GM18858 (cell line): ENCODE data around the gene ZNF418.

Experiments
- ATAC-seq: cut with Tn5 transposase; IDR thresholded peaks from one replicate; pipeline ENCODE4 v1.9.1; 2021; ENCODE audit not compliant: unreplicated experiment

ZNF418 gene

DNA sequence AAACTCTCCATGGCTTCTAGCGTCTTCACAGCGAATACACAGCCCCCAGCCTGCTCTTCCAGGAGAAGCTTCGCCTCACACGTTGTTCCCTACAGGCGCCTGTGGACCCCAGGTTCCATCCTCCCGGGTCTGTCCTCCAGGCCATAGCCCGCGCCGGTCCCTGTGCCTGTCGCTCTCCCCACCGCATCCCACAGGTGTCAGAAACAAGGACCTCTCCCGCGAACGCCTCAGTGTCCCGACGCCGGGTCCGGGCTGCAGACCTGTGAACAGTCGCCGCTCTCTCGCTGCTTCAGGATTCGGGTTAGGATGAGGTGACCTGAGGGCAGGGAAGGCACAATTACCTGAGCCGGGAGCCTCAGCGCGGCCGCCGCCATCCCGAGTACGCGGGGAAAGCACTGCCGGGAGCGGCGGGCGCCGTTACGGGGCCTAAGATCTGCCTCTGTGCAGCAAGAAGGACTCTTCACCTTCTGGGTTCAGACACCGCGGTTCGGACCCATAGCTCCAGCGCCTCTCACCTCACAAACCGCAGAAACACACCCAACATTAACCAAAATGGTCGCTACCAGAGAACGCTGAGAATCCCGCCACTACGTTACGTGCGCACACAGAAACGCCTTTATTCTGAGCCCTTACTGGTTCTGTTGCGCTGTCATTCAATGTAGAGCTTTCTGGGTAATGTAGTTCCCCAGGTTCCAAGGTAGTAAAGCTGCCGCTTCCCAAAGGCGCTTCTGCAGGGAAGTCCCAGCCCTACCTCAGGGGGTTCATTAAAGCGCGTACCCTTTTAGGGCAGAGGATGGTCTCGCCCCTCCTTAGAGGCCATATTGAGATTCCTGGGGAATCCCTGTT lies at the start of gene ZNF418:
Gene ZNF418 (minus strand): TSS at position 583 of the 846 bp plus-strand sequence. CDS start 1,580 bp downstream, outside the sequence.
- no peak for ATAC-seq

DNA sequence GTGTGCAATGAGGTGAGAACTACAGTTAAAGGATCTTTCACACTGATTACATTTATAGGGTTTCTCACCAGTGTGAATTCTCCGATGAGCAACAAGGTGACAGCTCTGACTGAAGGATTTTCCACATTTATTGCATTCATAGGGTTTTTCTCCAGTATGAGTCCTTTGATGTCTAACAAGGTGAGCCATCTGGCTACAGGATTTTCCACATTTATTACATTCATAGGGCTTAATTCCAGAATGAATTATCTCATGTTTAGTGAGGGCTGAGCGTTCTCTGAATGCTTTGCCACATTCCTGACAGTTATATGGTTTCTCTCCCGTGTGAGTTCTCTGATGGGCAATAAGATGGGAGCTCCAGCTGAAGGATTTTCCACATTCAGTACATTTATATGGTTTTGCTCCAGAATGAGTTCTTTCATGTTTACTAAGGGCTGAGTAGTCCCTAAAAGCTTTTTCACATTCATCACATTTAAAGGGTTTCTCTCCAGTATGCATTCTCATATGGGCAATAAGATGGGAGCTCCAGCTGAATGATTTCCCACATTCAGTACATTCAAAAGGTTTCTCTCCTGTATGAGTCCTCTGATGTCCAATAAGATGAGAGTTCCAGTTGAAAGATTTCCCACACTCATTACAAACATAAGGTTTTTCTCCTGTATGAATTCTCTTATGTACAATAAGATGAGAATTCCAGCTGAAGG lies 43.5 kb upstream of the ZNF418 start:
- ATAC-seq, result no peak

DNA sequence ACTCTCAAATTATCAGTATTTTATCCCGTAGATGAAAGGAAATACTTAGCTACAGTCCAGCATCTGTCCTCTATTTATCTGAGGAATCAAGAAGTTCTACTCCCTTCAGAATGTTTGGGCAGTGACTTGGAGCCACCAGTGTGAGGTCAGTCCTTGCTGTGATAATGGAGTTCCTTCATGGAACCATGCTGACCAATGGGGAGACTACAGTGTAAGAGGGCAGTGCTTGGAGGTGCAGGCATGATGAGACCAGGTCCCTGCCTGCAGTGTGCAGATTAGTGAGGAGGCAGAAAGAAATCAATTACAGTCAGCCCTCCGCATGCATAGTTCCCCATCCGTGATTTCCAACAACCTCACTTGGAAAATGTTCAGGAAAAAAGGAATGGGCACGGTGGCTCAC lies 39.2 kb upstream of the ZNF418 start, which contains the start of gene C19orf18:
Gene C19orf18 (minus strand): TSS at position 101 of the 400 bp plus-strand sequence. CDS start 102 bp downstream, outside the sequence.
- ATAC-seq, result no peak

DNA sequence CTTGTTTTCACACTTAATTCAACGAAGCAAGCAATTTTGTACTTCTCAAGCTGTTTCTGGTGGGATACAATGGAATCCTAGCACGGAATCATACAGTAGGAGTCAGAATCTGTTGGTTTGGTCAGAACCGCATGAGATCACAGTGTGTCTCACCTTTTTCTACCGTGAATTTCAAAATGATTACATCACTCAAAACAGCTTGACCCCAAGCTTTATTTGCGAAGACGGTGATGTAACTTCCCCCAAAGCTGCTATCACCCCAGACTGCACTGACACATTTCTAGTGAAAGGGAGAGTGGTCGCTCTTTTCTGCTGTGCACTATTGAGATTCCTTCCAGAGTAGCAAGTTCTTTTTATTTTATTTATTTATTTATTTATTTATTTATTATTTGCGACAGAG lies 29.6 kb upstream of the ZNF418 start:
- ATAC-seq, result no peak

DNA sequence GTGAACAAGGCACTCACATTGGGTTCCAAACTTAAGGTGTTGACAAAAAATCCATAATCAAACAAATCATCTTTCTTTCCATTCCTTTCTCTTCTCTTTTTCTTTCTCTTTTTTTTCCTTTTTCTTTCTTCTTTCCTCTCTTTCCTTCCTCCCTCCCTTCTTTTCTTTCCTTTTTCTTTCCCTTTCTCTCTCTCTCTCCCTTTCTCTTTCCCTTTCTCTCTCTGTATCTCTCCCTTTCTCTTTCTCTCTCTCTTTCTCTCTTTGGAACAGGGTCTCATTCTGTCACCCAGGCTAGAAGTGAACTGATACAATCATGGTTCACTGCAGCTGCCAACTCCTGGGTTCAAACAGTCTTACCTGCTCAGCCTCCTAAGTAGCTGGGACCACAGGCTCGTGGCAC lies 26.6 kb upstream of the ZNF418 start:
- no peak for ATAC-seq

DNA sequence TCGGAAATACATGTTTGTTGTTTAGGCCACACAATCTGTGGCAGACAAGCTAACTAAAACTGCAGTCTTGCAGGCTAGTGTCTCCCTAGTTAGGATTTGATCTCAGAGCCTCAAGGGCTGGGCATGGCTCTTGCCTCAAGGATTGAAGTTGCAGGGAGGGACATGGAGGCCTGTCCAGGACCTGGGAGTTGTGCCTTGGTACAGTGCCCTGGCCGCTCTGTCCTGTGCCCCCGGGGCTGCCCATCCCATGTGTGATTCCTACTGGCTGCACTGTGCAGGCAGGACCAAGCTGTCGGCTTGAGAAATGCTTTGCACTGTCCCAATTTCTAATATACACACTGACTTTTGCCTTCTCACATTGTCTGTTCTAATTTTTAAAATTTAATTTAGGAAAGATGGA lies 19.8 kb upstream of the ZNF418 start:
- ATAC-seq, result no peak

DNA sequence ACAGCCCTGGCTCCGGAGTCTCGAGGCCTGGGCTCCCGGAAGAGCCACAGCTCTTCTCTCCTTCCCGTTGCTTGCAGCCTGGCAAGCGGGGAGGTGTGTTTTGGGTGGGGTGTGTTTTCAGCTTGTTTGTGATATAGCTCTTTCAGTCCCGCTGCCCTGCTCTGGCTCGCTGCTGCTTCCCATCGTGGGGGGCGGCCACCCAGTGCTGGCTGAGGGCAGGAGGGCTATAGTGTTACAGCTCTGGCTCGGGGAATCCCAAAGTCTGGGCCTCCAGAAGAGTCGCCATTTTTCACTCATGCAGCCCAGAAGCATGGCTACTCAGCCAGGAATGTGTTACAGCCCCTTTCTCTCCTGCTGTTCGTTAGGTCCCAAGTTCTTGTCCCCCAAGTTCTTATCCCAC lies 14.5 kb upstream of the ZNF418 start:
- ATAC-seq, result no peak

DNA sequence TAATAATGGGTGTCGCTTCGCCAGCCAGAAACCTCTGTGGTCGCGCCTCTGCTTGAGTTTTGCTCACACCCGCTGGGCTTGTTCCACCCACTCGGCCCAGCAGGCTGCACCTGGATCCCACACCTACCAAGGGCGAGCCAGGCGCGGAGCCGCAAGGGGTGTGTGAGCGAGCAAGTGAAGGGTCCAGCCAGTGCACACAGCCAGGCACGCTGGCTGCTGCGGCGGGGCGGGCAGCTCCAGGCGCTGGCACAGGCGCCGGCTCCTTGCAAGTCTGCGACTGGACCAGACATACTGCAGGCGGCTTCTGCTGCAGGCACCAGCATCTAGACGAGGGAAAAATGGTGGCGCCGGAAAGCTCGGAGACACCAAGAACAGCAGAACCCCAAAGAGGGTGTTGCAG lies 14.1 kb upstream of the ZNF418 start:
- ATAC-seq, result no peak

DNA sequence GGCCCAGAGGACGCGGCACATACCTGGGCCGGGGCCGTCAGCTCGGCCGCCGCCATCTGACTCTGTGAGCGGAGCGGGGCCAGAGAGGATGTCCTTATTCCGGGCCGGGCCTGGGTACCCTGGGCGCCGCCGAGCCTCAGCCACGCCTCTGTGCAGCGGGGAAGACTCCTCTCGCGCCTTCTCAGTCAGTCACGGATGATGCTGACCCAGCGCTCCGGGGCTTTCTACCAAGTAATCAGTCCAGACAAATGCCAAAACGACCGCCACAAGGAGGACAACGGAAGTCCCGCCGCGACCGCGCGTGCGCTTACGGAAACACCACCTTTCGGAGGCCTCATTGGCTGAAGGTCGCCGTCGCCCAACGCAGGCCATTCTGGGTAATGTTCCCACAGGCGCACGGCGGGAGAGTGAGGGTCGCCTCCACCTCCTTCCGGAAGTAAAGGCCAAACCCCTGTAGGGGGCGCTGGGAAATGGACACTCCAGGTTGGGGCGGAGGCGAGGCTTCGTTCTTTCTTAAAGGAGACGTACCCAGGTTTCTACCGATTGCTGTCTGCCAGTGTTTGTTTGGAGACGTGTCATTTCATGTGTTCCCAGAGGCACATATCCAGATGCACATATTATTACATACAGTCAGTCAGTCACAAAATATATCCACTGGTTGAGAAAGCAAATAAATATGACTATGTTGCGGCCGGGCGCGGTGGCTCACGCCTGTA lies 12.4 kb upstream of the ZNF418 start, which contains the start of gene ZNF256:
Gene ZNF256 (minus strand): TSS at position 288 of the 716 bp plus-strand sequence. CDS start 232 bp downstream, at position 56.
- ATAC-seq, result peak; percentile 67

DNA sequence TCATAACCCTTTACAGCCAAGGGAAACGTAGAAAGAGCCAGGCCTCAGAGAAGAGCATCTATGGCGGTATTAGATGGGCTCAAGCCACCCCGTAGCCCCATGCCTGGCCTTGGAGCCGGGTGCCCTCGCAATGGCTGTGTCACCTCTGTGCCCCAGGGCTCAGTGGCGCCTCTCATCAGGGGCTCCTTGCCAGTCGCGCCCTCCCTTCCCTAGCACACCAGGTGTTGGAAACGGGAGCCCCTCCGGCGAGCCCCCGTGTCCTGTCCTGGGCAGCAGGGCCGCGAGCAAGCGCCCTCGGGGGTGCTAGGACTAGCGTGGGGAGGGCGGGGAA lies 11.9 kb upstream of the ZNF418 start:
- ATAC-seq, result no peak

DNA sequence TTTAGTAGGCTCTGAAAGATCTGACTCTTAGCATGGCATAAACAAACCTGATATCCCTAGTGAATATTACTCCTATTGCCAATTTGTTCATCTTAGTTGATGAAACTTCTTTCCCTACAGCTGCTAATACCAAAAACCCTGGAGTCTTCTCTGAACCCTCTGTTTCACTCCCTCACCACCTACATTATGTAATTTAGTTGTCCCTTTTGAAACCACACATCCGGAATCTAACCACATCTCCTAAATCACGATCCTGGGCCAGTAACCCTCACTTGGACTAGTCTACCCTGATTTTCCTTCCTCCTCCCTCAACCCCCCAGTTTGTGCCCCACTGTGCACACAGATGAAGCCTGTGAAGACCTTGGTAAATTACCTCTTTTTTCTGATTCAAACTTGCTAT lies 11.1 kb upstream of the ZNF418 start:
- no peak for ATAC-seq

DNA sequence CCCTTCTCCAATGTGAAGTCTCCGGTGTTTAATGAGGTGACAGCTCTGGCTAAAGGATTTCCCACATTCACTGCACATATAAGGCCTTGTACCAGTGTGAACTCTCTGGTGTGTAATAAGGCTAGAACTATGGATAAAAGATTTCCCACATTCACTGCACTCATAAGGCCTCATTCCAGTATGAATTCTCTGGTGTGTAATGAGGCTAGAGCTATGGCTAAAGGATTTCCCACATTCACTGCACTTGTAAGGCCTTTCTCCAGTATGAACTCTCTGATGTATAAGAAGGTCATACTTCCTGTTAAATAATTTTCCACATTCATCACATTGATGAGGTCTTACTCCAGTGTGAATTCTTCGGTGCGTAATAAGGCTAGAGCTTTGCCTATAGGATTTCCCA lies 6.4 kb upstream of the ZNF418 start:
- no peak for ATAC-seq

DNA sequence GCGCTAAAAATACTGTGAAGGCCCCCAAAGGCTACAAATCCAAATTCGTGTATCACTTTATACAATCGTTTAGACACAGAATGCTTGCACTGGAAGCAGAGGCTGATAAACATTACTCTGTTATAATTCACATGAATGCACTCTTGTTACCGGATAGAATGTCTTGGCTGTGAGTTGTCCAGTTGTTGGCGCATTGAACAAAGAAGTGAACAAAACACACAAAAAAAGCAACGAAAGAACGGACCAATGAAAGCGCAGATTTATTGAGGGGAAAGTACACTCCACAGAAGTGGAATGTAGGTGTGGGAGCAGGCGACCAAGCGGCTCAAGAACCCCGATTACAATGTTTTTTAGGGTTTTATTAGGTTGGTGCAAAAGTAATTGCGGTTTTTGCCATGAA lies 529 bp upstream of the ZNF418 start:
- ATAC-seq, result no peak

DNA sequence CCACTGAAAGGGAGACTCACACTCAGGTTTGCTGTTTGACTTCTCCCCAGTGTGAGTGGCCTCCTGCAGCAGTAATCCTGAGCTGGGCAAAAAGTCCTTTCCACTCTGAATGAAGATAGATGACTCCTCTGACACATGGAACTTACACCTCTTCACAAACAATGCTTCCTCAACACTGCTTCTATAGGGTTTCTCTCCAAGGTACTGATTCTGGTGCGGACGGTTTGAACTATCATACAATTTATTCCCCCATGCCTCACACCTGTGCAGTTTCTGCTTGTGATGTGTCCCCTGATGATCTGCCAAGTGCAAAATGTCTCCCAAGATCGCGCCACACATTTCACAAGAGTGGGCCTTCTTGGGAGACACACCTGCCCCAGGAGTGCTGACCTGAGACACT lies 7.6 kb downstream of the ZNF418 start:
- no peak for ATAC-seq

DNA sequence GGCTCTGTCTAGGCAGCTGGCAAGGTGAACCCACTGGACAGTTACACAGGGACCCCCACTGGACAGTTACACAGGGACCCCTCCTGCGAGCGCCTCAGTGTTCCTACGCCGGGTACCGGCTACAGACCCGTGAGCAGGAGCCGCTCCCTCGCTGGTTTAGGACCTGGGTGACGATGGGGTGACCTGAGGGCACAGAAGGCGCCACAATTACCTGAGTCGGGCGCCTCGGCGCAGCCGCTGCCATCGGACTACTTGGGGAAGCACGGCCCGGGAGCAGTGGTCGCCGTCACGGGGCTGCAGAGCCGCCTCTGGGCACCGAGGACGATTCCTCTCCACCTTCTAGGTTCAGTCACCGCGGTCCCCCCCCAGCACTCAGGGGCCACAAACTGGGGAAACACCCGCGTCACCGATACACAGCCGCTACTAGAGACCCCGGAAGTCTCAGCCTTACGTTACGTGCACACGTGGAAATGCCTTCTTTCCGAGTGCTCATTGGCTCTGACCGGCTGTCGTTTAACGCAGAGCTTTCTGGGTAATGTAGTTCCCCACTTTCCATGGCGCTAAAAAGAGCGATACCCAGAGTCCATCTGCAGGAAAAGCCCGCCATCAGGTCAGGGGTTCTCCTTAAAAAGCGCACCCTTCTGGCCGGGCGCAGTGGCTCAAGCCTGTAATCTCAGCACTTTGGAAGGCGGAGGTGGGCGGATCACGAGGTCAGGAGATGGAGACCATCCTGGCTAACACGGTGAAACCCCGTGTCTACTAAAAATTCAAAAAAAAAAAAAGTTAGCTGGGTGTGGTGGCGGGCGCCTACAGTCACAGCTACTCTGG lies 18.8 kb downstream of the ZNF418 start, which contains the start of gene ZNF417:
Gene ZNF417 (minus strand): TSS at position 425 of the 828 bp plus-strand sequence. CDS start 181 bp downstream, at position 244.
- ATAC-seq, result peak; percentile 96

DNA sequence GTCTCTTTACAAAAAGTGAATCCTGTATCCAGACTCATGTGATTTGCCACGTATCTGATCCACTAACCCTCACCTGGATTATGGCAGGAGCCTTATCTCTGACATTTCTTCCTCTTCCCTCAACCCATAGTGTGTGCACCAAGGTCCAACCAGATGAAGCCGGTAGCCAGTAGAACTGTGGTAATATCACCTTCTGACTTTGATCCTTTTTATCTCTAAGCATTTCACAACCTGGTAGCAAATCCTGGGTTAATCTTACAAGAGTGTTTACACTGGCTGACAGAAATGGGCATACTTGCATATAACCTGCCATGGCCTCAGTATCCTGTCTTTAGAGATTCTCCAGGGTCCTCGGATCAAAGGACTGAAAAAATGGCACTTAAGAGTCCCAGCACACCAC lies 20.7 kb downstream of the ZNF418 start:
- ATAC-seq, result no peak

DNA sequence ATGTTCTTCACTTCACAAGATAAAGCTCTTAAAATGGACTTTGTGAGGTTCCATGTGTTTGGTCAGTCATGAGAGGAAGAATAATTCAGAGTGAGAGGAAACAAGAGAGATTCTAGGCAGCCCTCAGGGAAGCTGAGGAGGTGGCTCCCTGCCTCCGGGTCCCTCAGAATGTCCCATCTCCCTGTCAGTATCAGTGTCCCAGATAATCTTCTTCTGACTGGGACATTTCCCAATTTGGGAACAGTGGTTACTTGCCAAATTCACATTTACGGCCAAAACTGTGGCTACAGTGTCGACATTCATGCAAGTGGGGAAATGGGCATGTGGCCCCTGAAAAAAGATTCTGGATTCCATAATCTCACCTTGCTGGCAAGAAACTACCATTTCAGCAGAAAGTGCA lies 27.8 kb downstream of the ZNF418 start:
- ATAC-seq, result no peak

DNA sequence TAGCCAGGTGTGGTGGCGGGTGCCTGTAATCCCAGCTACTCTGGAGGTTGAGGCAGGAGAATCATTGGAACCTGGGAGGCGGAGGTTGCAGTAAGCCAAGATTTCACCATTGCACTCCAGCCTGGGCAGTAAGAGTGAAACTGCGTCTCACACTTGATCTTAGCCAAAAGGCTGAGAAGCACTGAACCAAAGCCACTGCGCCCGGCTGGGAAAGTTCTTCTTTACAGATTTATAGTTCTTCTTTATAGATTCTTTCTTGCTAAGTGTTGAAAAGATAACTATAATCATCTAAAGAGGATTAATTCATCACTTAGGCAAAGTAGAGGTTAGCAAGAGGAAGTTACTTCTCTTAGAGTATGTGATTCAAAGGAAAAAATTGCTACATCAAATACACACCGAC lies 29.9 kb downstream of the ZNF418 start:
- no peak for ATAC-seq

DNA sequence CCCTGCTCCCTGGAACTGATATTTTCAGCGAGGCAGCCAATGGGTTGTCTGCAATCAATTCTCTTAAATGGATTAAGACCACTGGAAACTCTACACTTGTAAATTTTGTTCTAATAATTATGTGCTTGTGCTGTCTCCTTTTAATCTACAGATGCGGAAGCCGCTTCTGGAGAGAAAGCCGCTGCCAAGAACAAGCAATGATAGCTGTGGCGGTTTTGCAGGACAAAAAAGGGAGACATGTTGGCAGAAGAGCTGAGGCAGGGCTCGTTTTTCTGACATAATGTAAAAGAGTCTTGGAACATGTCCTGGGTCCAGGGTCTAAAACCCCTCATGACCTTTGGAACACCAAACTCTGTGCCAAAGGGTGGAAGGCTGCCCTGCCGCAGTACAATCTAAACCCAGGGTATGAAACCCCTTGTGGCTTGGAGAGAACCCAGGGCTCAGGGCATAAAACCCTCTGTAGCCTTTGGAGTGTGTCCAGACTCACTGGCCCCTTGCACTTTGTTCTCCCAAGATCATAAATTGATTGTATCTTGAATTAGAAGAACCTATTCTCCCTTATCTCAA lies 31.5 kb downstream of the ZNF418 start:
- ATAC-seq, result no peak

DNA sequence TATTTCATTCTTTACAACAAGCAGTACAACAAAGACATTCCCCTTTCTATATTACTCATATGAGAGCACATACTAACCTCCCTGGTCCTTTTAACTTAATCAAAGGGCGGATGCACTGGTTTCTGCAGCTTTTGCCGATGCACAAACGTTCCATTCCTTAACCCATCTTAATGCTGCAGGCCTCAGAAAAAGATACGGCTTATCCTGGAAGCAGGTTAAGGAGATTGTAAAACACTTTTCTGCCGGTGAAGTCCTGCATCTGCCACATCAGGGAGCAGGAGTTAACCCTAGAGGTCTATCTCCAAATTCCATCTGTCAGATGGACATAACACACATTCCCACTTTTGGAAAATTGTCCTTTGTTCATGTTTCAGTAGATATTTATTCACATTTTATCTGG lies 34.9 kb downstream of the ZNF418 start:
- no peak for ATAC-seq
